Neuronal stem cell (in vitro differentiated cells): ENCODE measurements around the gene IL1RL2.

Experiments used
- DNase-seq: peaks from one replicate; pipeline ENCODE4 v3.0.0-alpha.2; 2013; ENCODE audit warnings: low spot score
- H2AFZ ChIP-seq: one replicate; pipeline ENCODE4 v1.6.1; 2013; ENCODE audit warnings: mild to moderate bottlenecking, low read length, inconsistent platforms
- H2AK5ac ChIP-seq: 2 replicates; pipeline ENCODE4 v1.6.1; 2013; ENCODE audit warnings: low read depth, mild to moderate bottlenecking, inconsistent platforms, low read length, moderate library complexity, mixed read lengths
- H2BK120ac ChIP-seq: 2 replicates; pipeline ENCODE4 v1.6.1; 2013; ENCODE audit warnings: low read depth, mild to moderate bottlenecking, inconsistent platforms, low read length, moderate library complexity, mixed read lengths
- H2BK12ac ChIP-seq: one replicate; pipeline ENCODE4 v1.6.1; 2013; ENCODE audit warnings: low read length, inconsistent platforms
- H2BK15ac ChIP-seq: 2 replicates; pipeline ENCODE4 v1.6.1; 2013; ENCODE audit warnings: mild to moderate bottlenecking, low read length, inconsistent platforms, mixed read lengths
- H2BK5ac ChIP-seq: one replicate; pipeline ENCODE4 v1.6.1; 2013; ENCODE audit warnings: inconsistent platforms, mild to moderate bottlenecking, low read length, moderate library complexity
- H3K14ac ChIP-seq: one replicate; pipeline ENCODE4 v1.6.1; 2013; ENCODE audit warnings: low read length, inconsistent platforms
- H3K18ac ChIP-seq: 2 replicates; pipeline ENCODE4 v1.6.1; 2013; ENCODE audit warnings: low read length, inconsistent platforms
- H3K23ac ChIP-seq: 2 replicates; pipeline ENCODE4 v1.6.1; 2013; ENCODE audit warnings: low read depth, mild to moderate bottlenecking, mixed read lengths, low read length, inconsistent platforms; ENCODE audit not compliant: poor library complexity
- H3K27ac ChIP-seq: replicated peaks from 3 replicates; pipeline ENCODE4 v1.5.1; 2013; ENCODE audit warnings: low read length, inconsistent platforms
- H3K27me3 ChIP-seq, 3 experiments: 2 replicates each; pipeline ENCODE4 v1.6.1; 2013; ENCODE audit warnings: low read length in 3 of 3, mild to moderate bottlenecking in 2 of 3, inconsistent platforms in 1 of 3, low read depth in 1 of 3, mixed read lengths in 1 of 3, moderate library complexity in 1 of 3; ENCODE audit not compliant: control insufficient read depth in 3 of 3, insufficient read depth in 3 of 3
- H3K36me3 ChIP-seq, 2 donors: replicated peaks in 1 of 2; 2 replicates each; pipeline ENCODE4 v1.6.1; 2013; ENCODE audit warnings: low read length in 2 of 2; ENCODE audit not compliant: control insufficient read depth in 2 of 2, insufficient read depth in 2 of 2
- H3K4ac ChIP-seq: 2 replicates; pipeline ENCODE4 v1.6.1; 2013; ENCODE audit warnings: inconsistent platforms, mild to moderate bottlenecking, low read length, moderate library complexity
- H3K4me1 ChIP-seq, 2 donors: 1 replicate in 1 of 2; 2 replicates in 1 of 2; pipeline ENCODE4 v1.6.1; 2013; ENCODE audit warnings: low read length in 2 of 2, low read depth in 1 of 2; ENCODE audit not compliant: control insufficient read depth in 2 of 2, insufficient read depth in 1 of 2
- H3K4me2 ChIP-seq: one replicate; pipeline ENCODE4 v1.6.1; 2013; ENCODE audit warnings: mild to moderate bottlenecking, low read length, inconsistent platforms; ENCODE audit not compliant: insufficient read depth, poor library complexity, severe bottlenecking
- H3K4me3 ChIP-seq, 2 donors: 2 replicates each; pipeline ENCODE4 v1.5.1; 2013; ENCODE audit warnings: low read length in 2 of 2, mild to moderate bottlenecking in 2 of 2, inconsistent platforms in 1 of 2, moderate library complexity in 1 of 2
- H3K79me1 ChIP-seq: one replicate; pipeline ENCODE4 v1.6.1; 2013; ENCODE audit warnings: low read depth, mild to moderate bottlenecking, inconsistent platforms, low read length, moderate library complexity
- H3K9ac ChIP-seq: one replicate; pipeline ENCODE4 v1.6.1; 2013; ENCODE audit warnings: mild to moderate bottlenecking, low read depth, low read length, inconsistent platforms; ENCODE audit not compliant: poor library complexity
- H3K9me3 ChIP-seq, 2 donors: replicated peaks in 1 of 2; 2 replicates each; pipeline versions ENCODE3 to v1.6.1; 2013; ENCODE audit warnings: low read length in 2 of 2, mild to moderate bottlenecking in 2 of 2, inconsistent platforms in 1 of 2, low read depth in 1 of 2, mixed read lengths in 1 of 2, moderate library complexity in 1 of 2; ENCODE audit not compliant: control insufficient read depth in 2 of 2, insufficient read depth in 1 of 2
- H4K8ac ChIP-seq: one replicate; pipeline ENCODE4 v1.6.1; 2013; ENCODE audit warnings: low read depth, mild to moderate bottlenecking, inconsistent platforms, low read length, moderate library complexity
- H4K91ac ChIP-seq: one replicate; pipeline ENCODE4 v1.6.1; 2013; ENCODE audit warnings: low read length, low read depth, mild to moderate bottlenecking, inconsistent platforms; ENCODE audit not compliant: poor library complexity
- WGBS, 2 donors: extraction: QIAGEN DNeasy Blood & Tissue Kit; methylation state at CpG; one replicate each; pipeline ENCODE4 v1.1.7; 2013; ENCODE audit warnings: missing lambda C conversion rate in 2 of 2, mixed read lengths in 1 of 2; ENCODE audit not compliant: insufficient read length in 2 of 2, insufficient replicate concordance in 1 of 2; ENCODE audit errors: extremely low coverage in 2 of 2; 5-methylcytosine and 5-hydroxymethylcytosine counted together

IL1RL2 gene

DNA sequence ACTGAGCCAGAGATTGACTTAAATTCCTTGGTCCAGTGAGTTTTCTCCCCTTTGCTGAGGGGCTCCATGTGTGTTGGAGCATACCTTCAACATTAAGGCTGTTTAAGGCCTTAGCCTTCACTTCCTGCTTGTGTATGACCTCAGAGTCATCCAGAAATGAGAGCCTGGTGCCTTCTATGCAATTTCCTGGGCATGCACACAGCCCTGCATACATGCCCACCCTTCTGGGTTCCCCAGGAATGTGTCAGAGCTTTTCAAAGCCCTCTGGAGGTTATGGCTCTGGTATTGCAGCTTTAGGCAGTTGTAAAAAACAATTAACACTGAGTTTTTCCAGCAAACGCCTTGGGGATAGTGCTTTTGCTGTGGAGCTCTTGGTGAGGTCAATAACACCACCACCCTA is 27.5 kb upstream of the IL1RL2 start:
- no peaks in the 10 kb centered on the region for H3K36me3 ChIP-seq
- no peak overlapping the region for H2AK5ac ChIP-seq
- H2AFZ ChIP-seq = no peak overlapping the region
- H2BK15ac ChIP-seq = no peak overlapping the region
- no peak overlapping the region for H2BK120ac ChIP-seq
- H3K9ac ChIP-seq = no peak overlapping the region
- no peak overlapping the region for H2BK12ac ChIP-seq
- no peak overlapping the region for H3K27ac ChIP-seq
- H3K4me3 ChIP-seq = no peak overlapping the region
- no peak overlapping the region for H3K23ac ChIP-seq
- no peak overlapping the region for H3K4me2 ChIP-seq
- H3K4me1 ChIP-seq = no peaks in the 10 kb centered on the region
- no peak overlapping the region for H4K91ac ChIP-seq
- H3K14ac ChIP-seq = no peak overlapping the region
- H4K8ac ChIP-seq = no peak overlapping the region
- H3K79me1 ChIP-seq = no peaks in the 10 kb centered on the region
- no peak overlapping the region for H3K4ac ChIP-seq
- WGBS, 2 donors = no CpG with 5 or more reads among the region's 1 CpG
- H2BK5ac ChIP-seq = no peak overlapping the region
- H3K18ac ChIP-seq = no peak overlapping the region
- DNase-seq = no peak
- H3K9me3 ChIP-seq = peaks cover 0 to 3% of the 10 kb centered on the region in 2 donors
- H3K27me3 ChIP-seq = no peaks in the 10 kb centered on the region

DNA sequence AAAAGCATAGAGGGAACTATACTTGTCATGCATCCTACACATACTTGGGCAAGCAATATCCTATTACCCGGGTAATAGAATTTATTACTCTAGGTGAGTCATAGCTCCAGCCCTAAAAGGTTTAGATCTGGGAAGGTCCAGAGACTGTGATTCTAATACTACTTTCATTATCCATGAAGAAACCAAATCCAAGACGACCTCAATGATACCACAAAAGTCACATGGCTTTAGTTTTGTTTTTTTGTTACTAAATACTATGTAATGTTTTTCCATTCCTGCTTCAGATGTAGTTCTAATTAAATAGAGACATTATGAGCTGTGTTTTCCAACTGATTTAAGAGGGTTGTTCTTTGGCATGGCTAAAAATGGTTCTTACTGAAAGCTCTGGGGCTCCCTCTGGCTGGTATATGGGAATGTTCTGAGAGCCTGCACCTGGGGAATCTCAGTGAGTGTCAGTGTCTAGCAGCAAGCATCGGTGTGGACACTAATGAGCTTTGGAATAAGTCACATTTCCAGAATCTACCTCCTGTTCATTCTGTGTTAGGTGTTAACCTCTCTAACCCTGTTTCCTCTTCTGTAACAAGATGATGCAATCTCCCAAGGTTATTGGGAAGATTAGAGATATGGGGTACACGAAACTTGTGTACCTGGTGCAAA is 20.5 kb upstream of the IL1RL2 start:
- Histone ChIP-seq H2AK5ac (no peak overlapping the region), H2BK15ac (no peak overlapping the region), H2BK12ac (no peak overlapping the region), H3K27me3 (no peaks in the 10 kb centered on the region), H4K8ac (no peak overlapping the region), H3K4me2 (no peak overlapping the region), H3K14ac (no peak overlapping the region), H3K23ac (no peak overlapping the region), H3K27ac (no peak overlapping the region), H4K91ac (no peak overlapping the region), H3K9me3 (no peaks in the 10 kb centered on the region), H3K4ac (no peak overlapping the region), H3K9ac (no peak overlapping the region), H3K4me3 (no peak overlapping the region), H3K79me1 (no peaks in the 10 kb centered on the region), H3K36me3 (no peaks in the 10 kb centered on the region), H2BK5ac (no peak overlapping the region), H2AFZ (no peak overlapping the region), H3K18ac (no peak overlapping the region), H2BK120ac (no peak overlapping the region), H3K4me1 (no peaks in the 10 kb centered on the region)
- no CpG with 5 or more reads among the region's 4 CpGs for WGBS, 2 donors
- DNase-seq = no peak

DNA sequence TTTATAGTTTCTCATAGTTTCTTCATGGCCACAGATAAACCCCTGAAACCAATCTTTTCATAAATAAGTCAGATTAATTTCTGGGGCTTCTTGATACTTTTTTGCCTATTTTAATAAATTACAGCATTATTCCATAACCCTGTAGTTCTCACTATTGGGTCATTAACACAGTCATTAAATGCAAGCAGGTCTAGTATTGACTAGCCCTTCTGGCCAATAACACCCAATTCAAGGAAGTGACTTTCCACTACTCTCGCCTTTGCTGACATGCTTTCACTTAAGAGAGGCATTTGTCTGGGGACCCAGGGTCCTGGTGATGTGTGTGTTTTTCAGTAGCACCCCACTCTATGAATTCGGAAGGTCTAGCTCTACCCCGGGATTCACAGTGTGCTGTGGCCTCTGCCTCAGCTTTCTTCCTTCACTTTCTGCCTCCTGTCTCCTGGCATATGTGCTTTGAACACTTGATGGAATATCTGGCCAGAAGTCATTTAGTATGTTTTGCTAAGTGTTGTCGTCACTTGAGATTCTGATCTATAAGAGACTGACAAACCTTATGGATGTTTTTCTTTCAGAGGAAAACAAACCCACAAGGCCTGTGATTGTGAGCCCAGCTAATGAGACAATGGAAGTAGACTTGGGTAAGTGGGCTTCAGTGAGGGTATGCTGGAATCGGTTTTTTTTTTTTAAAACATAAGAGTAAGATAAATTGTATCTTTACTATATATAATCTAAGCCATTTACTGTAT is 18.6 kb upstream of the IL1RL2 start:
- Histone ChIP-seq H3K18ac (no peak overlapping the region), H3K14ac (no peak overlapping the region), H3K79me1 (no peaks in the 10 kb centered on the region), H3K9me3 (no peaks in the 10 kb centered on the region), H3K23ac (no peak overlapping the region), H2BK15ac (no peak overlapping the region), H3K4me3 (no peak overlapping the region), H2AFZ (no peak overlapping the region), H3K4me1 (no peaks in the 10 kb centered on the region), H2BK5ac (no peak overlapping the region), H3K36me3 (no peaks in the 10 kb centered on the region), H3K4ac (no peak overlapping the region), H2BK12ac (no peak overlapping the region), H3K27ac (no peak overlapping the region), H3K27me3 (no peaks in the 10 kb centered on the region), H4K8ac (no peak overlapping the region), H3K9ac (no peak overlapping the region), H3K4me2 (no peak overlapping the region), H4K91ac (no peak overlapping the region), H2AK5ac (no peak overlapping the region), H2BK120ac (no peak overlapping the region)
- no CpG with 5 or more reads among the region's 5 CpGs for WGBS, 2 donors
- DNase-seq = no peak

DNA sequence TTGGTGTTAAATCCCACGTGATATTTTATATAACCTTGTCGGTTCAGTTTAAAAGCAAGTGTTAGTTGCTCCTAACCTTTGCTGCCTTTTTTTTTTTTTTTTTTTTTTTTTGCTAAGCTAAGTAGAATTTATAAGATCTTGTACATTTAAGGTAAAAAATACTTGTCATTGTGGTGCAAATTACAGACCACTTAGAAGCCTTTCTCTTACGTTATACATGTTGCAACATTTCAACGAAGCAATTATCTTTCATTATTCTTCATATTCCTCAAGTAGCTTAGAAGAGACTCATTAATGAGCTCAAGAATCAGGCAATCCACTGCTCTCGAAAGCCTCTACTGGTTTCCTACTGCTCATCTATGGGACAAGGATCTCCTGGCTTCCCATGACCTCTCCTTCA is 14.9 kb upstream of the IL1RL2 start:
- WGBS, 2 donors = no CpG with 5 or more reads among the region's 5 CpGs
- H3K36me3 ChIP-seq = no peaks in the 10 kb centered on the region
- H2BK12ac ChIP-seq = no peak overlapping the region

More for the DNA sequence above, 14.9 kb upstream of the IL1RL2 start:
- H3K9ac ChIP-seq = no peak overlapping the region
- no peak for DNase-seq
- H2BK15ac ChIP-seq = no peak overlapping the region
- no peak overlapping the region for H3K4me2 ChIP-seq
- H3K4ac ChIP-seq = no peak overlapping the region
- no peak overlapping the region for H3K18ac ChIP-seq
- H3K4me3 ChIP-seq = no peak overlapping the region
- H3K9me3 ChIP-seq = no peaks in the 10 kb centered on the region
- H4K8ac ChIP-seq = no peak overlapping the region
- no peak overlapping the region for H3K14ac ChIP-seq
- H3K4me1 ChIP-seq = no peaks in the 10 kb centered on the region
- no peak overlapping the region for H4K91ac ChIP-seq
- H3K23ac ChIP-seq = no peak overlapping the region
- H2BK120ac ChIP-seq = no peak overlapping the region
- no peaks in the 10 kb centered on the region for H3K79me1 ChIP-seq
- no peak overlapping the region for H2BK5ac ChIP-seq
- no peak overlapping the region for H3K27ac ChIP-seq
- no peak overlapping the region for H2AK5ac ChIP-seq
- no peaks in the 10 kb centered on the region for H3K27me3 ChIP-seq
- H2AFZ ChIP-seq = no peak overlapping the region
